Inferior parietal cortex (tissue), 1 donor: ENCODE data around the gene SERPINE1.
"Not testable (repeated sequence)": the region's sequence is repeated elsewhere in the genome, so short reads cannot be mapped to it uniquely, and the experiment has no call there.

Source experiments
- DNase-seq: peaks from one replicate; pipeline ENCODE4 v3.0.0-alpha.2; 2016; ENCODE audit errors: extremely low spot score

Gene SERPINE1

DNA sequence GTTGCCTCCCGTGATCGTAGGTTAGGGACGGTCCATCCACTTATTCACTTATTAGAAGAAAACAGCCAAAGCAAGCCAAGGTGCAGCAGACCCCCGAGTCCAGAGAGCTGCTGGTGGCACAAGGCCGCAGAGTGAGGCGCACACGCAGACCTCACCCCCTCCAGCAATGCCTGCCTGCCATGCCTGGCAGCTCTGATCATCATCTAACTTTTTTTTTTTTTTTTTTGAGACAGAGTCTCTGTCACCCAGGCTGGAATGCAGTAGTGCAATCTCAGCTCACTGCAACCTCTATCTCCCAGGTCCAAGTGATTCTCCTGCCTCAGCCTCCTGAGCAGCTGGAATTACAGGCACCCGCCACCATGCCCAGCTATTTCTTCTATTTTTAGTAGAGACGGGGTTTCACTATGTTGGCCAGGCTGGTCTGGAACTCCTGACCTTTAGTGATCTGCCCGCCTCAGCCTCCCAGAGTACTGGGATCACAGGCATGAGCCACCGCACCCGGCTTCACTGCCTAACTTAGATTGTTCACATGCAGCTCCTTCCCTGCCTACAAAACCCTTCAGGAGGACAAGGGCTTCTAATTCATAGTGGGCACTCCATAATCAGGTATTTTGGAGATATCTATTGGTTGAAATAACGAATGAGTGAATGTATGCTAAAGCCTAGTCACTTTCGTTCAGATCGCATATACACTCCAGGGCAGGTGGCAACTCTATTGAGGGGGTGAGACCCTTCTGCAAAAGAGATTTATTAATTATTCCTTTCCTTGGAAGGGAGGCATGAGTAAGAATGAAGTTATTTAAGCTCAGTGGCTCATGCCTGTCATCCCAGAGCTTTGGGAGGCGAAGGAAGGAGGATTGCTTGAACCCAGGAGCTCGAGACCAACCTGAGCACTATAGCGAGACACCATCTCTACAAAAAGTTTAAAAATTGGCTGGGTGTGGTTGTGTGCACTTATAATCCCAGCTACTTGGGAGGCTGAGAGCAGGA, 25.8 kb upstream of the SERPINE1 start:
- DNase-seq = no peak

DNA sequence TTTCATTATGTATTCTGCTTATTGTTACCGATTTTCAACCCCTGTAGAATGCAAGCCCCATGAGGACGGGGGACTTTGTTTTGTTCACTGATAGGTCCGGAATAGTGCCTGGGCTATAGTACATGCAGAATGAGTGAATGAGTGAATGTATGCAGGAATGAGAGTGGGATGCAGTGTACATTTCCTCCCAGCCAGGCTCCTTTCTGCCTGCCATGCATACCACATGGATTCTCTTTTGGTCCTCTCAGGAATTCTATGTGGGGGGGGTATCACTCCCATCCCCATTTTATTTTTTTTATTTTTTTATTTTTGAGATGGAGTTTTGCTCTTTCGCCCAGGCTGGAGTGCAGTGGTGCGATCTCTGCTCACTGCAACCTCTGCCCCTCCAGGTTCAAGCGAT, 24.9 kb upstream of the SERPINE1 start:
- DNase-seq = no peak

DNA sequence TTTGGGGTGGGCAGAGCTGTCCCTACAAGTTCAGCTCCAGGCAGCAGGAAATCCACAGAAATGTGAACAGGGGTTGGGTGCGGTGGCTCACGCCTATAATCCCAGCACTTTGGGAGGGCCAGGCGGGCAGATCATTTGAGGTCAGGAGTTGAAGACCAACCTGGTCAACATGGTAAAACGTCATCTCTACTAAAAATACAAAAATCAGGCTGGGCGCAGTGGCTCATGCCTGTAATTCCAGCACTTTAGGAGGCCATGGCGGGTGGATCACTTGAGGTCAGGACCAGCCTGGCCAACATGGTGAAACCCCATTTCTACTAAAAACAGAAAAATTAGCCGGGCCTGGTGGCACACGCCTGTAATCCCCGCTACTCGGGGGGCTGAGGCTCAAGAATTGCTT, 23.2 kb upstream of the SERPINE1 start:
- DNase-seq = not testable (repeated sequence)

DNA sequence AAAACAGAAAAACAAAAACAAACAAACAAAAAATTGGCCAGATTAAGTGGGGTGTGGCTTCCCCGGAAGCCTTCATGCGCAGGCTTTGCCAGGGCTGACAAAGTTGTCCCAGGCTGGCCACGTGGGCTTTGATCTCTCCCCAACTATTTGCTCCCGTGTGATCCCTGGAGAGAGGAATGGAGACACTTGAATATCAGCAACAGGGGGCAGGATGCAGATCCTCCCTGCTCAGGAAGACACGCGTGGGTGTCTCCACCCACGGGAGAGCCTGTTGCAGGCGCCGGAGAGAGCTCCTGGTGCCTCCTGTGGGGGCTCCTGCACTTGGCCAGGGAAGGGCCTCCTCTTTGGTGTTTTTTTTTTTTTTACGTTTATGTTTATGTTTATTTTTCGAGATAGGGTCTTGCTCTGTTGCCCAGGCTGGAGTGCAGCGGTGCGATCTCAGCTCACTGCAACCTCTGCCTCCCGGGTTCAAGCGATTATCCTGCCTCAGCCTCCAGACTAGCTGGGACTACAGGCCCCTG, 22.7 kb upstream of the SERPINE1 start:
- no peak for DNase-seq

DNA sequence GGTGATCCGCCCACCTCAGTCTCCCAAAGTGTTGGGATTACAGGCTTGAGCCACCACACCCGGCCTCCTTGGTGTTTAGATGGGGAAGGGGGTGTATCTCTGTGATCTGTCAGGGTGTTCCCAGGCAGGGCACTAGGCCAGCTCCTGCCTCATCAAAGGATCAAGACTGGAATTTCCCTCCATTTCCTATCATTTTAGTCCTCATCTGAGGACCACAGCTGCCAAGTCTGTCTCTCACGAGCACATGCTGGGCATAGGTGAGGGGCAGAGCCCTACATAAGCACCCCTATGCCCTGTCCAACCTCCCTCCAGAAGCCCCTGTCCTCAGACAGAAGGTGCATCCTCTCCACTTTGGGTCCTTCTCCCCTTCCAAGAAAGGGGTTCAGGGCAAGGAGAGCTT, 22.1 kb upstream of the SERPINE1 start:
- no peak for DNase-seq

DNA sequence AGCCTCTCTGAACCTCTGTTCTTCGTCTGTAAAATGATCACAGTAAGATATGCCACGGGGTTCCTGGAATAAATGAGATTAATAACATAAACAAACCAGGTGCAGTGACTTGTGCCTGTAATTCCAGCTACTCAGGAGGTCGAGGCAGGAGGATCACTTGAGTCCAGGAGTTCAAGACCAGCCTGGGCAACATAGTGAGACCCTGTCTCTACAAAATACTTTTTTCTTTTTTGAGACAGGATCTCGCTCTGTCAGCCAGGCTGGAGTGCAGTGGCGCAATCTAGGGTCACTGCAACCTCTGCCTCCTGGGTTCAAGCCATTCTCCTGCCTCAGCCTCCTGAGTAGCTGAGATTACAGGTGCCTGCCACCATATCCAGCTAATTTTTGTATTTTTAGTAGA, 21.7 kb upstream of the SERPINE1 start:
- not testable (repeated sequence) for DNase-seq

DNA sequence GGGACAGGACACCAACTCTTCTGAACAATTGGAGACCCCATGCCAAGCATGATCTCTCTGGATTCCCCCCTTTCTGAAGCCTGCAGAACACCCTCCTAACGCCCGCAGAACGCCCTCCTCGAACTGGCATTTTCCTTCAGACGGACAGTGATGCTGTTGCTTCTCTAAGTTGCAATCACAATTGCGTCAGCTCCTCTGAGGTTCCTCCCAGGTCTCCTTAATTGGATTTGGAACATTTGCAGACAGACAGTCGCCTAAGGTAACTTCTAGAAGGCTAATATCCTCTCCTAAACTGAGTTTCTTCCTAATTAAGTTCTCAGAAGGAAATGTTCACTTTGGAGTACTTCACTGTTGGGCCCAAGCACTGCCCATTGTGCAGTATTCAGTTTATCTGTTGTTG, 20.5 kb upstream of the SERPINE1 start:
- no peak for DNase-seq

DNA sequence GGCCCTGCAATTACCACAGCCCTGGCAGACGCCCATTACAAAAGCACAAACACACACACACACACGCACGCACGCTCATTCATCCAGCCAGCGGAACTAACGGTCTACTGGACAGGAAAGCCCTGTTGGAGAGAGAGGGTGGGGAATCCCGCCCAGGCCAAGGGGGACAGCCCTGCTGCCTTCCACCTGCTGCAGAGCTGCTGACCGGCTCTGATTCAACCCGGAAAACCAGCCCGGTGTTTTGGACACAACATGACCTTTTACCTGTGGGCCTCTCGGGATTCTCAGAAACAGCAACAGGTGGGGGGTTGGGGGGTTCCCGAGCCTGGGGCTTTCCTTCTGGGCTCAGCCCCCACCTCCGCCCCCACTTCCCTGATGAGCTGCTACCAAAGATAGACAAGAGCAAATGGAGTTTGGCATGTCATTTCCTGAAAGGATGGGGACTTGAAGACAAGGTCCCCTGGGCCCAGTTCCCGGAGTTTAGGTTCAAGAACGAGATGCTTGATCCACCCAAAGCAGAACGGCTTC, 18.5 kb upstream of the SERPINE1 start:
- no peak for DNase-seq

DNA sequence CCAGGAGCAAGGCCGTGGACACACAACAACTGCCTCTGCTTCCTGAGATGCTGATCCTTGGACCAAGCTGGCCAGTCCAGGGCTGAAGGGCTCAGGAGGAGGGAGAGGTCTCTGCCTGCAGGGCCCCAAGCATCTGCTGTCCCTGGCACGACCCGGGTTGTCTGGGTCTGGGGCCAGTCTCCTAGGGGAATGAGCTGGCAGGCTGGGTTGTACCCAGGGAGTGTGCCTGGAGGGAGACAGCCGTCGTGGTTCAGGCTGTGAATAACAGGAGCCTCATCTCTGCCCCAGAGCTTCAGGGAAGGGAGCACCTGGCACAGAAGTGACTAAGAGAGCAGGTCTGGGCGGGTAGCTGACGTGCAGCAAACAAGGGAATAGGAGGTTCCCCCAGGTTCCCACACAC, 17.9 kb upstream of the SERPINE1 start:
- DNase-seq = no peak

DNA sequence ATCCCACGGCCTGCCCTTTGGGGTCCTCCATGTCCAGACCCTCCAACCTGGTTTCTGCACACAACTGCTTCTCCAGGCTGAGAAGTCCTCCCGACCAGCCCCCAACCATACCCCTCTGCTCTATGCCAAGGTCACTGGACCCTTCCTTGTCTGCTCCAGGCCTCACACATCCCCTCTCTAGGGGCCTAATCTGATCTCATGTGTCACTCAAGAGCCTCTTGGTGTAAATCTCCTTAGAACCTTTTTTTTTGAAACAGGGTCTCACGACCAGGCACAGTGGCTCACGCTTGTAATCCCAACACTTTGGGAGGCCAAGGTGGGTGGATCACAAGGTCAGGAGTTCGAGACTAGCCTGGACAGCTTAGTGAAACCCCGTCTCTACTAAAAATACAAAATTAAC, 17.5 kb upstream of the SERPINE1 start:
- DNase-seq = no peak

DNA sequence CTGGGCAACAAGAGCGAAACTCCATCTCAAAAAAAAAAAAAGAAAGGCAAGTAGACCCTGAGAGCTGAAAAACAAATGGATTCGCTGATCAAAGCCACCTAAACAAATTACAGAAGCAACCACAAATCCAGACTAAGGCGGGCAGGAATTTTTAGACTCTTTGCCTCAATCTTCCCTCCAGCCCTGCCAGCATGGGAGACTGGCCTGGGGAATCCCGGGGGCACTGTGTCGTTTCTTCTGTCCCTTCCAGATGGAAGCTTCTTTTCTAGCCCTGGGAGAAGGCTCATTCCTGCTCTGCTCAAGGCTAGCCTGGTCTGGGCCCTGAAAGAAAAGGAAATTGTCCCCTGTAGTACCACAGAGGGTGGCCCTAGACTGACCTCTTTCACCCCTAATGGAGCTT, 15.6 kb upstream of the SERPINE1 start:
- DNase-seq = no peak

DNA sequence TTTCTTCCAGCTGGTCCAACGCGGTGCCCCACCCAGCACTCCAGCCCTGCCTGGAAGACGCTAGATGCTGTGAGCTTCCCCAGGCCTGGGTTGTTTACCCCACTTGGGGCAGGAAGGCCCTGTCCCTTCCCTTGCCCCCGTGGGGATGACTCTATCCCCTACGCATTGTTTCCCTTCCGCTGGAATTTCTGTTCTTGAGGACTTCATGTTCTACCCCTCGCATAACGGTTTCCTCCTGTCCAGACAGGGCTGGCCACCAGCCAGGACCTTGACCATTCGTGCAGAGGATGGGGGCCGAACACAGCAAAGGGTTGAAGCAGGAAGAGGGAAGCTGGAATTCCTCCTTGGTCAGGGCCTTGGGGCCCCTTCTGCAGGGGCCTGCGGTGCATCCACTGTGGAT, 14.7 kb upstream of the SERPINE1 start:
- DNase-seq = no peak

DNA sequence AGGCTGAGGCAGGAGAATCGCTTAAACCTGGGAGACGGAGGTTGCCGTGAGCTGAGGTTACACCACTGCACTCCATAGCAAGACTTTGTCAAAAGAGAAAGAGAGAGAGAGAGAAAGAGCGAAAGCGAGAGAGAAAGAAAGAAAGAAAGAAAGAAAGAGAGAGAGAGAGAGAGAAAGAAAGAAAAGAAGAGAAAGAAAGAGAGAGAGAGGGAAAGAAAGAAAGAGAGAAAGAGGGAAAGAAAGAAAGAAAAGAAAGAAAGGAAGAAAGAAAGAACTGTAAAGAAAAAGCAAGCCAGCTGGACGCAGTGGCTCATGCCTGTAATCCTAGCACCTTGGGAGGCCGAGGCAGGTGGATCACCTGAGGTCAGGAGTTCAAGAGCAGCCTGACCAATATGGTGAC, 13.8 kb upstream of the SERPINE1 start:
- DNase-seq = not testable (repeated sequence)

DNA sequence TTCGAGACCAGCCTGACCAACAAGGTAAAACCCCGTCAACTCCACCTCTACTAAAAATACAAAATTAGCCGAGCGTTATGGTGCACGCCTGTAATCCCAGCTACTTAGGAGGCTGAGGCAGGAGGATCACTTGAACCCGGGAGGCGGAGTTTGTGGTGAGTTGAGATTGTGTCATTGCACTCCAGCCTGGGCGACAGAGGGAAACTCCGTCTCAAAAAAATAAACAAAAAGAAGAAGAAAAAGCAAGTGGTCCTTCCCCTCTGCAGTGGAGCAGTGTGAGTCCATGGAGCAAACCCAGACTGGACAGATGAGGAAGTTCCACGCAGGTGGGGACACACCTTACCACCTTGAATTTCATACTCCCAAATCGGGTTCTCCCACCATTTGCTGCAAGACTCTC, 13.1 kb upstream of the SERPINE1 start:
- DNase-seq = no peak

DNA sequence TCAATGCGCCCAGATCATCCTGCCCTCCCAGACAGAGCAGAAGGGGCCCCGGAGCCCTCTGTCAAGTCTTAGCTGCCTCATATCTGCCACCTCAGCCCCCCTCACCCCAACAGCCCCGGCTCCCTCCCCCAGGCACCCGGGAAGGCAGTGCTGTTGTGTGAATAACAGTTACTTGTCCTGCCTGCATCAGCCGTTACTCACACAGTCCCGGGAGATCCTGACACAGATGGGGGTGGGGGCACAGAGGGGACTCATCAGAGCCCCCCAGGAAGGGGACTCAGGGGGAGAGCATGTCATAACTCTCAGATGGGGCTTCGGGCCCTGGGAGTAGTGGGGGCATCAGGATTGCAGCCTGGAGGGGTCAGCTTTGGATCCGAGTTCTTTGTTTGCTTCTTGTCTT, 12.4 kb upstream of the SERPINE1 start:
- DNase-seq = no peak

DNA sequence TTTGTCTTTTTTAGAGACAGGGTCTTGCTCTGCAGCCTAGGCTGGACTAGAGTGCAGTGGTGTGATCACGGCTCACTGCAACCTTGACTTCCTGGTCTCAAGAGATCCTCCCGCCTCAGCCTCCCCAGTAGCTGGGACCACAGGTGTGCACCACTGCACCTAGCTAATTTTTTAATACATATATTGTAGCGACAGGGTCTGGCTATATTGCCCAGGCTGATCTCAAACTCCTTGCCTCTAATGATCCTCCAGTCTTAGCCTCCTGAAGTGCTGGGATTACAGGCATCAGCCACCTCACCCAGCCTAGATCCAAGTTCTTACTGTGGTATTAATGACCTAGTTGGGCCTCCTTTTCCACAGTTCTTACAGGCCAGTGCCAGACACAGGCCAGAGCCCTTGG, 11.7 kb upstream of the SERPINE1 start:
- no peak for DNase-seq

DNA sequence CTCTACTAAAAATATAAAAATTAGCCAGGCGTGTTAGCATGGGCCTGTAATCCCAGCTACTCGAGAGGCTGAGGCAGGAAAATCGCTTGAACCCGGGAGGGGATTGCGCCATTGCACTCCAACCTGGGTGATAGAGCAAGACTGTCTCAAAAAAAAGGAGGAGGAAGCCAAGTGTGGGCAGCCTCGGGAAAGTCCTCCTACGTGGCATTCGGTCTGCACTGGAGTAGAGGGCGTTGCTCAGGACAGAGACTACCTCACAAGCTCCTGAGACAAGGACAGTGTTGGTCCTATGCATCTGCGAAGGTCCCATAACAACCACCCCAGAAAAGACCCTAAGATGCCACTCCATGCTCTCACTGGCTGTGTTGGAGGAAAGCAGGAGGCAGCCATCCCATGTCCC, 10.0 kb upstream of the SERPINE1 start:
- no peak for DNase-seq

DNA sequence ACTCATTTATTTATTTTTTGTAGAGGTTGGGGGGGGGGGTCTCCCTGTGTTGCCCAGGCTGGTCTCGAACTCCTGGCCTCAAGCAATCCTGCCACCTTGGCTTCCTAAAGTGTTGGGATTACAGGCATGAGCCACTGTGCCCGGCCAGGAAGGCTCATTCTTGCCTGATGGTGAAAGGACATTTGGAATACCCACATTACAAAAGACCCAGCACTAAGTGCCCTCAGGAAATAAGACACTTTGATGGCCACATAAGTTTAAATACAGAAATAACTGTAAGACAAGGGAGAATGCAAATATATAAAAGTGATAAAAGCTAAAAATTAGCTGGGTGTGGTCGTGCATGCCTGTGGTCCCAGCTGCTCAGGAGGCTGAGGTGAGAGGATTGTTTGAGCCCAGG, 8.0 kb upstream of the SERPINE1 start:
- DNase-seq = no peak

DNA sequence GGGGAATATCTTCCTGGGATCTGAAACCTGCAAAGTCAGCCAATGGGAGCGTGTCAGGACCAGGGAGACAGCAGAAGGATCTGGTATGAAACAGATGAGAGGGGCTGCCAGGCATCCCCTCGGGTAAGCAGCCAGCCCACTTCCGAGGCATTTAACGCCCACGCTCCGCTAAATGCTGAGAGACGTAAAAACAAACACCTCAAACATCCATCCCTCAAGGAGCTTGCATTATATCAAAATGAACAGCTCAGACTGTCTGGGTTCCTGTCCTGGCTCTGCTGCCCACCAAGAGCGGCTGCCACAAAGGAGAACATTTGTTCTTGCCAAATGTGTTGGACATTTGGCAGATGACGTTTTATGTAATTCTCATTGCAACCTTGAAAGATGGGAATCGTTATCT, 7.0 kb upstream of the SERPINE1 start:
- no peak for DNase-seq

DNA sequence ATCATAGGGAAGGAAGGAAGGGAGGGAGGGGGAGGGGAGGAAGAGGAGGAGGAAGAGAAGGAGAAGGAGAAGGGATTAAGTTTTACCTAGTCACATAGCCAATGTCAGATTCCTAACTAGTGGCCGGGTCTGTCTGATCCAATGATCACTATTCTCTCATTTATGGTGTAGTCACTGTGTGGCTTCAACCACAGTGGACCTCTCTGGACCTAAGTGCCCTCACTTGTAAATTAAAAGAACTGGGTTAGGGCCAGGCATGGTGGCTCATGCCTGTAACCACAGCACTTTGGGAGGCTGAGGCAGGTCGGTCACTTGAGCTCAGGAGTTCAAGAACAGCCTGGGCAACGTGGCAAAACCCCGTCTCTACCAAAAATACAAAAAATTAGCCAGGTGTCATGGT, 6.6 kb upstream of the SERPINE1 start:
- DNase-seq = no peak

DNA sequence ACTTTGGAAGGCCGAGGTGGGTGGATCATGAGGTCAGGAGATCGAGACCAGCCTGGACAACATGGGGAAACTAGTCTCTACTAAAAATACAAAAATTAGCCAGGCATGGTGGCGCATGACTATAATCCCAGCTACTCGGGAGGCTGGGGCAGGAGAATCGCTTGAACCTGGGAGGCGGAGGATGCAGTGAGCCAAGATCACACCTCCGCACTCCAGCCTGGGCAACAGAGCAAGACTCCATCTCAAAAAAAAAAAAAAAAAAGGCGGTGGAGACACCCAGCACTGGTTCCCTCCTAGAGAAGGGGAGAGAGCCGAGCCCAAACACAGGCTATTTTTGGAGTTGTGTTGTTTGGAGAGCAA, 5.3 kb upstream of the SERPINE1 start:
- DNase-seq = not testable (repeated sequence)

DNA sequence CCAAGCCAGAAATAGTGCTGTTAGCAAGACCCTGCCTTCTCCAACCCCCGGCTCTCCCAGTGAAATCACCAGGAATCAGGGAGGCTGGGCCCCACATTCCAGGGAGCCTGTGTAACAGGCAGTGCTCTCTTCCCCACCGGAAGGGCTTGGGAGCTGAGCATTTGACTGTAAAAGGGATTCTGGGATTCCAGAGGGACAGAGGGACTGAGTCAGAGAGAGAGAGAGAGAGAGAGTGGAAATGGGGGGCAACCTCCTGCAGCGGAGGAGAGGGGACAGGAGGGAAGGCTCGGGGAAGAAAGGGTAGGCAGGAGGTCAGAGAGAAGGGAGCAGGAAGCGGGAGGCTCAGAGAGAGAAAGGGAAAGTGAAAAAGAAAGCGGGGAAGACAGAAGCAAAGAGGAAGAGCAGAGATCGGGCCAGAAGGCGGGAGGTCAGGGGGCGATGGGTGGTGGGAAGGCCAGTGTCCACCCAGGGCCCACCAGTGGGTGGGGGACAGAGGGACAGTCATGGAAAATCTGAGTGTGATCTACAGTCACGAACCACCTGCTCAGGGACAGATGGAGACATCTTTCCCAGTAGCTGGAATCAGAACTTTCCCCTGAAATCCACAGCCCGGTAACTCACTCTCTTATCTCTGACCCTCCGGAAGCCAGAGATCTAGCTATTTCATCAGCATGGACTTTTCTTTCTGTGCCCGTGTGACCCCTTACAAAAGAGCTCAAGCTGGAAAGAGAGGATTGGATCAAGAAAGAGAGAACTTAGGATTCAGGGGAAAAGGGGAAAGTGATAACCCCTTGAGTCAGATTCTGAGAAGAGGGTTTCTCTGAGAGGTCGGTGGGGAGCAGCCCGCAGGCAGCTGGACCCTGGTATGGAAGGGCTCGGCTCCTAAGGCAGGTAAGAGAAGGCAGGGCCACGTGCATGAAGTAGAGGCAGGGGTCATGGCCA, 4.6 kb upstream of the SERPINE1 start:
- DNase-seq = no peak
